Measurements from ENCODE around the gene NBAS. TPM values are rescaled to one million over a fixed set of nuclear protein-coding genes. Genes with fewer than 3 reads are reported as not detected.
A peak's percentile ranks its signal among the peaks of the same experiment; 100 is the strongest.

NBAS gene
- total and polyA plus RNA-seq, 7 donors = 19.5 to 52.8 (median 27.0) TPM

GRCh38 chr2:15560140-15560987 is 770 bp downstream of the NBAS start:
- Histone ChIP-seq H3K36me3 (ENCODE audit: insufficient read depth in 1 of 2, low read depth in 1 of 2) (peaks cover 6 to 19% of the 10 kb centered on the region in 2 donors), H3K9me3 (no peaks in the 10 kb centered on the region), H3K27ac (peak overlapping the region; percentile 78), H3K27me3 (ENCODE audit: insufficient read depth in 3 of 3, low read length in 2 of 3) (no peaks in the 10 kb centered on the region), H3K4me1 (peaks cover 26% of the 10 kb centered on the region), H3K4me3 (peak overlapping the region; percentile 90)
- TF ChIP-seq CTCF (IDR thresholded peaks at IDR 0.05) = no peak
- no peak for DNase-seq
- intact Hi-C loops (cut with DNase I) = no loop called here
- 0 to 1% (median 1%) methylated on average over 32 of the region's 32 CpGs for WGBS, 3 donors
- ATAC-seq = peak; percentile 40 to 77 (median 50)

DNA sequence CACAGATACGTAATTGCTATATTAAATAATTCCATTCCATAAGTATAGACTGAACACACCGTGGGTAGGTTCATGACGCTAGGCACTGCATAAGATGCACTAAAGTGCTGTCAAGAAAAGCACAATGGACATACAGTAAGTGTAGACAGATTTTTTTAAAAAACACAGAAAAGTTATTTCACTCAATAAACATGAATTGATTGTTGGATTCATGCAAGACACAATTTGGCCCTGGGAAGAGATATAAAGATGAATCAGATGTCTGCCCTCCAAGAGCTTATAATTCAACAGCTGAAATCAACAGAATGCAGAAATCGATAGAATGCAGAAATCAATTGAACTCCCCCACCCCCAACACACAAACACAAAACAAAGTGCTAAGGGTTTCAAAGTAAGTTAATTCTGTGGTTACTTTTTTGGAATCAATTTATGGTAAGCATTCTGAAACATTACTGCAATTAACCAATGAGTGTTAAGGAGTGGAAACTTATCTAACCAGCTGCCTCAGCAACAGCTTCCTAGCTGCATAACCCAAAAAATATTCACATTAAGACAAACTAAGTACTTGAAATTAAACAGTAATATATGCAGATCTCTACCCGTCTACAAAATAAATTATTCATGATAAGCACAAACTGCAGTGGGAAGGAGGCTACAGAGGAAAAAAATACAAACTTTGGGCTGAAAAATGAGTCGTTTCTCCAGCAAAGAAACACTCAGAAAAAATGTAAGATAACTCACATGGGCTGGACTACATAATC is 1.6 kb downstream of the NBAS start:
- no peak for DNase-seq
- ATAC-seq = no peak
- no peaks in the 10 kb centered on the region for H3K27me3 ChIP-seq (ENCODE audit: insufficient read depth in 3 of 3, low read length in 2 of 3)
- intact Hi-C loops (cut with DNase I) = no loop called here
- TF ChIP-seq CTCF (IDR thresholded peaks at IDR 0.05) = no peak
- peaks cover 26% of the 10 kb centered on the region for H3K4me1 ChIP-seq
- H3K27ac ChIP-seq = no peak overlapping the region
- H3K36me3 ChIP-seq (ENCODE audit: insufficient read depth in 1 of 2, low read depth in 1 of 2) = peaks cover 6 to 27% of the 10 kb centered on the region in 2 donors
- WGBS, 3 donors = 66 to 73% (median 70%) methylated on average over 6 of the region's 6 CpGs
- H3K9me3 ChIP-seq = no peaks in the 10 kb centered on the region
- H3K4me3 ChIP-seq = peak overlapping the region; percentile 90

DNA sequence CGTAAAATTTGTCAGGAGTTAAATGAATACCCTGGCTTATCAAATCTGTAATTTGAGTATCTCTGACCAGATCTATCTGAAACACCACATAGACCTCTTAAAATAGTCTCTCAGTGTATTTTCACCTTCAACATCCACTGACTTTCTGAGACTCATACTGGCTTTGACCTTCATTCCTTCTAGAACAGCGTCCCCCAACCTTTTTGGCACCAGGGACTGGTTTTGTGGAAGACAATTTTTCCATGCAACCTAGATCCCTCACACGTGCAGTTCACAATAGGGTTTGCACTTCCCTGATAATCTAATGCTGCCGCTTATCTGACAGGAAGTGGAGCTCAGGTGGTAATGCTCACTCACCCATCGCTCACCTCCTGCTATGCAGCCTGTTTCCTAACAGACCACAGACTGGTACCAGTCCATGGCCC is 3.2 kb downstream of the NBAS start:
- DNase-seq (no peak), ATAC-seq (peak in 1 of 4 donors; percentile 11)
- Histone ChIP-seq H3K4me3 (no peak overlapping the region), H3K27me3 (ENCODE audit: insufficient read depth in 3 of 3, low read length in 2 of 3) (no peaks in the 10 kb centered on the region), H3K27ac (no peak overlapping the region), H3K4me1 (peaks cover 26% of the 10 kb centered on the region), H3K36me3 (ENCODE audit: insufficient read depth in 1 of 2, low read depth in 1 of 2) (peaks cover 6 to 35% of the 10 kb centered on the region in 2 donors), H3K9me3 (no peaks in the 10 kb centered on the region)
- TF ChIP-seq CTCF (IDR thresholded peaks at IDR 0.05) = no peak
- WGBS, 3 donors = 51 to 63% (median 52%) methylated on average over 5 of the region's 5 CpGs
- intact Hi-C loops (cut with DNase I) = no loop called here

GRCh38 chr2:15556311-15556930 is 4.7 kb downstream of the NBAS start:
- H3K9me3 ChIP-seq = no peaks in the 10 kb centered on the region
- DNase-seq (no peak), ATAC-seq (no peak)
- H3K4me1 ChIP-seq = peaks cover 26% of the 10 kb centered on the region
- no peak overlapping the region for H3K27ac ChIP-seq
- intact Hi-C loops (cut with DNase I) = no loop called here
- H3K27me3 ChIP-seq (ENCODE audit: insufficient read depth in 3 of 3, low read length in 2 of 3) = no peaks in the 10 kb centered on the region
- WGBS, 3 donors = 93 to 94% (median 93%) methylated on average over 4 of the region's 4 CpGs
- peaks cover 8 to 49% of the 10 kb centered on the region in 2 donors for H3K36me3 ChIP-seq (ENCODE audit: insufficient read depth in 1 of 2, low read depth in 1 of 2)
- no peak overlapping the region for H3K4me3 ChIP-seq
- TF ChIP-seq CTCF (IDR thresholded peaks at IDR 0.05) = no peak

Data from psoas muscle (tissue), 8 donors.